NCI-H146 treated with DMSO at 0.1 percent for 48 hours (cell line): ENCODE data around the gene ACAT1.
"Not testable (repeated sequence)": the region's sequence is repeated elsewhere in the genome, so short reads cannot be mapped to it uniquely, and the experiment has no call there.

ENCODE experiments used
- DNase-seq: peaks from one replicate; lab custom pipeline; 2025; ENCODE audit not compliant: unreplicated experiment; lab: John Stamatoyannopoulos, UW

Gene ACAT1

DNA sequence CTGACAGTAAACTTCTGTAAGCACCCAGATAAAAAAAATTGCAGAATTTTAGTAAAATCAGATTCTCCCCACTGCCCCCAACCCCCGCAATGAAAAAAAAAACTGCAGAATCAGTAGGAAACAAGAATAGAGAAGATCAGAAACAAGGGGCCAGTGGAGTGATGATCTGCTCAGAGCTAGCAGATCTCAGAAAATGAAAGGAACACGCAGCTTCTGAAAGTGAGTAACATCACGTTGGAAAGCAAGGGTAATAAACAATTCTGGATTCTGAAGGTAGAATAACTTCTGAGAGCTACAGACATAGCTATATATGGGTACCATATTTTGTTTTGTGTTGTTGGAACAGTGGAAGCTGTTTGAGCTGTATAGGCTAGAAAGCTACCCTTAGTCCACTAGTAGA, 23.2 kb downstream of the ACAT1 start:
- DNase-seq: no peak

DNA sequence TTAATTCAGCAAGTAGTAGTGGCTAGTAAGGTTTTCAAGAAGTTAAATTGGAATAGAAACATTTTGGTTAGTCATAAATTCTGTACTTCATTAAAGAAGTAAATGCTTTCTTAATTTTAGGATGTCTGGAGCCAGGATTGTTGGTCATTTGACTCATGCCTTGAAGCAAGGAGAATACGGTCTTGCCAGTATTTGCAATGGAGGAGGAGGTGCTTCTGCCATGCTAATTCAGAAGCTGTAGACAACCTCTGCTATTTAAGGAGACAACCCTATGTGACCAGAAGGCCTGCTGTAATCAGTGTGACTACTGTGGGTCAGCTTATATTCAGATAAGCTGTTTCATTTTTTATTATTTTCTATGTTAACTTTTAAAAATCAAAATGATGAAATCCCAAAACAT, 25.8 kb downstream of the ACAT1 start:
- no peak for DNase-seq

DNA sequence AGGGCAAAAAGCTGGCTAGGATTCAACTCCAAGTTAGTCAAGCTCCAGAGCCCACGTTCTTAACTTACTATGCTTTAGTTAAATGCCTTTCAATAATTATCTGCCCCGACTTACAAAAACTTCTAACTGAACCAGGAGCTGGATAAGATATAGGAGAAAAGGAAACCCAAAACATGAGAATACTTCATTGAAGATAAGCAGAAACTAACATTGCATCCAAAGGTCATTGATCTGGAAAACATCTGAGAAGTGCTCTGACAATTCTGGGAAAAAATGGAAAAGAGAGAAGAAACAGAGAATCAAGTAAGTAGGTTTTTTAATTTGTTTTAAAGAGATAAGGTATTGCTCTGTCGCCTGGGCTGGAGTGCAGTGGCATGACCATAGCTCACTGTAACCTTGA, 27.2 kb downstream of the ACAT1 start:
- DNase-seq: no peak

DNA sequence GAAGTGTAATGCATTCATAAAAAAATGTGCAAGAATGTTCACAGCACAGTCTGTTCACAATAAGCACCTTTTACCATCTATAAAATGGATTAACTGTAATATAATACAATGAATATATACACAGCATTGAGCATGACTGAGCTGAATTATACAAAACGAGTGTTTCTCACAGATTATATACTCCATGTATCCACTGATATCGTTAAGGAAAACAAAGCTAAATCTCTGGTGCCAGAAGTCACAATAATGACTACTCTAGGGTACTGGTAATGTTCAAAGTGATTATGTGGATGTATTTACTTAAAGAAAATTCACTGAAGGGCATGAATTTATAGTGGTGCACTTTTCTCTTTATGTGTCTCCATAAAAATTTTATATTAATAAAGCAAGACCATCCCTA, 33.2 kb downstream of the ACAT1 start:
- DNase-seq: no peak

DNA sequence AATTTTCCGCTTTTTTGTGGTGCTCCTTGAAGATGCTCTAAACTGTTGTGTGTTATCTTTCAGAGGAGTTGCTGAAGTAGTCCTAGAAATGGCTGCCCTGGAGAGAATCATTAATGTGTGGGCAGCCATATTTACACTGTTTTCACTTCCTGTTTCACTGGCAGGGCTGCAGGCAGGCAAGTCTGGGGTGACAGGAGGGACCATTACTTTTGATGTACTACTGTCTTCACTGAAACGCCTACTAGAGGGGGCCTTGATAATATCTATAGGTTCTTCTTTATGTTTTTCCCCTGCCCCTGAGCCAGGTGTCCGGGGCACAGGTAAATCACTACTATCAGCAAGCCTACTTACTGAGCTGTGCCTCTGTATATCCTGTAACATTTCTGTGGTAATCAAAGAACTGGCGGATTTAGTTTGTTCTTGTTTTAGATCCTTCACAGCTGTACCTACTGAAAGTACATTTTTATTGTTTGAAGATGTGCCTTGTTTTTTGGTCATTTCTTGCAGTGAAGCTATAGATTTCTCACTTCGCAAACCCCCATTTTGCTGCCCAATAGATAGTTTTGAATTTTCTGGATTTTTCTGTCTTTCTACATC, 39.7 kb downstream of the ACAT1 start:
- DNase-seq: no peak

DNA sequence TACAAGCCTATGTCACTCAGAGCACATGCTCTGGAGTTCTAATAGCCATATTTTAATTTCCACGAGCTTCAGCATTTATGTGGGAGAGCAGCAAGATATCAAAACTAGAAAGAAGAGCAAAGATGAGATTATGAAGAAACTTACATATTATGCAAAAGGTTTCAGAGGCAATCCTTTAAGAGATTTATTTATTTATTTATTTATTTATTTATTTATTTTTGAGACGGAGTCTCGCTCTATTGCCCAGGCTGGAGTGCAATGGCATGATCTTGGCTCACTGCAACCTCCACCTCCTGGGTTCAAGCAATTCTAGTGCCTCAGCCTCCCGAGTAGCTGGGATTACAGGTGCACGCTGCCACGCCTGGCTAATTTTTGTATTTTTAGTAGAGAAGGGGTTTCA, 41.5 kb downstream of the ACAT1 start:
- not testable (repeated sequence) for DNase-seq

DNA sequence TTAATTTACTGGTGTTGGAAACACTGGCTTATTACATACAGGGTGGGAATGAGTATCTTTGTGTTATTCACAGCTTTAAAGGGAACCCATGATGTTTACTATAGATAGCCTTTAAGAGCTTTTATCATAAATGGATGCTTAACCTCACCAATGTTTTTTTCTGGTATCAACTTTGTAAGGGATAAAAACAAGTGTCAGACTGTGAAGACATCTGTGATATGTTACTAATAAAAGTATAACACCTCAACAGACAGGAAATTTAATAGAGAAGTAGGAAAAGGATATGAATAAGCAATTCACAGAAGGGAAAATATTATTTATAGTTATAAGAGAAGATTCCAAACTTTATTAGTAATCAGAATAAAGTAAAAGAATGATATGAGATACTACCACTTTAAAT, 46.3 kb downstream of the ACAT1 start:
- DNase-seq: no peak

DNA sequence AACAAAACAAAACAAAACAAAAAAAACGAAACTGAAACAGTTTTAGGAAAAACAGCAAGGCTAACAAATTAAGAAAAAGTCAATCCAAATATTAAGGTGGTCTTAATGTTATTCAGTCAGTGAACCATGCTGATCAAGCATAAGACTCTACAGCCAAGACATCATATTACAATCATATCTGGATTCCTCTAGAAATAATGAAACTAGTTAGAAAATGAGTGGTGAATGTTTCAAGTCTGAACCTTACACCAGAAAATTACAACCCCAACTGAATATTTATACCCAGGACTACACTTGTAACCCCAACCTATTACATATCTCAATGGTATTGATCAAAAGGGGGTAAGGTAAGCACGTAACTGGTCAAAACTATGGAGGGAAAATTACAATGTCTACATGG, 48.8 kb downstream of the ACAT1 start:
- DNase-seq: no peak

DNA sequence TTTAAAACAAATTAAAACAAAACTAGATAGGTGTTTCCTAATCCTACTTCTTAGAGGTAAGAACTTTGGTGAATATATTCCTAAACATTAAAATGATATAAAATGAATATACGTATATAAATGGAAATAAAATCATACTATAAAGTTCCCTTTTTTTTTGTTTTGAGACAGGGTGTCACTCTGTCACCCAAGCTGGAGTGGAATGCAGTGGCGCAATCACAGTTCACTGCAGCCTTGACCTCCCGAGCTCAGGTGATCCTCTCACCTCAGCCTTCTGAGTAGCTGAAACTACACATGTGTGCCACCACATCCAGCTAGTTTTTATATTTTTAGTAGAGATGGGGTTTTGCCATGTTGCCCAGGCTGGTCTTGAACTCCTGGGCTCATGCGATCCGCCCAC, 56.2 kb downstream of the ACAT1 start:
- DNase-seq: no peak

DNA sequence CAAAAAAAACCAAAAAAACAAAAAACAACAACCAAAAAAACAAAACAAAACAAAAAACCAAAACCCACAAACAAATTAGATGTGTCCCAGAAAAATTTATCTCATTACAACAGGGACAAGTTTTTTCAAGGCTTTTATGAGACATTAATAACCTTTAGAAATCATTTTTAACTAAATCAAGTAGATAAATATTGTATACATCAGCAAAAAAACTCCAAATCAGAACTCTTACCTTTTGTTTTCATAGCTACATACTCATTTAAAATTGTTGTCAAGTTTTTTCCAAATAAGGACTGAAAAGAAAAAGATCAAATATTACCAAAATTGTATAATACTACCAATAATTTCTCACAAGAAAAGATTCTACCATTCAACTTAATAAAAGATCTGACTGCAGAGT, 72.4 kb downstream of the ACAT1 start:
- no peak for DNase-seq

DNA sequence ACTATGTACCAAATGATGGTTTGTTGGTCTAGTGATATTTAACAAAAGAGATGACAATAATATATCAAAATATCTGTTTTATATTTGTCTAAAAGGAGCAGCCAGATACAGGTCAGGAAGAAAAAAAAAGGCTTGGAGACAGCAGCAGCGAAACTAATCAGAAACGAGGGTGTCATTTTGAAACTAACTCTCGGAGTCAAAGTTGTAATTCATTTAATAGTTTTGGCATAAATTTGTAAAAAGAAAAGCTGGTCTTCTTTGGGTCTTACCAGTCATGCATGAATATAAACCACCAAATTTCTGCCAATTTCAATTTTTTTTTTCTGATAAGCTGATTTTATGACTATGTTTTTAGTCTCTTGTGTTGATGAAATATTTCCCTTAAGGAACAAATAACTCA, 75.5 kb downstream of the ACAT1 start:
- DNase-seq: no peak
